ENCODE data around the gene MCRIP2. TPM values are rescaled to one million over a fixed set of nuclear protein-coding genes. Genes with fewer than 3 reads are reported as not detected.

Gene MCRIP2
- total and polyA plus RNA-seq, 2 of the 8 experiments (the other 6 are each of a cell fraction or from before 2014, with no cell fraction given), result 45.4 to 75.5 TPM

DNA sequence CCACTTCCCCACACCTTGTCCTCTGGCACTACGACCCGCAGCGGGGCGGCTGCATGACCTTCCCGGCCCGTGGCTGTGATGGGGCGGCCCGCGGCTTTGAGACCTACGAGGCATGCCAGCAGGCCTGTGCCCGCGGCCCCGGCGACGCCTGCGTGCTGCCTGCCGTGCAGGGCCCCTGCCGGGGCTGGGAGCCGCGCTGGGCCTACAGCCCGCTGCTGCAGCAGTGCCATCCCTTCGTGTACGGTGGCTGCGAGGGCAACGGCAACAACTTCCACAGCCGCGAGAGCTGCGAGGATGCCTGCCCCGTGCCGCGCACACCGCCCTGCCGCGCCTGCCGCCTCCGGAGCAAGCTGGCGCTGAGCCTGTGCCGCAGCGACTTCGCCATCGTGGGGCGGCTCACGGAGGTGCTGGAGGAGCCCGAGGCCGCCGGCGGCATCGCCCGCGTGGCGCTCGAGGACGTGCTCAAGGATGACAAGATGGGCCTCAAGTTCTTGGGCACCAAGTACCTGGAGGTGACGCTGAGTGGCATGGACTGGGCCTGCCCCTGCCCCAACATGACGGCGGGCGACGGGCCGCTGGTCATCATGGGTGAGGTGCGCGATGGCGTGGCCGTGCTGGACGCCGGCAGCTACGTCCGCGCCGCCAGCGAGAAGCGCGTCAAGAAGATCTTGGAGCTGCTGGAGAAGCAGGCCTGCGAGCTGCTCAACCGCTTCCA, 8.1 kb upstream of the MCRIP2 start:
- Histone ChIP-seq H3K14ac (ENCODE audit: insufficient read length) (no peak overlapping the region), H3K9ac (replicated peaks in 1 of 4; ENCODE audit: extremely low read depth in 1 of 4, low read depth in 3 of 4, low read length in 3 of 4) (no peak overlapping the region), H3K23me2 (ENCODE audit: low read depth, low read length) (peaks cover 8% of the 10 kb centered on the region; the same call in 1 of the 2 replicates), H3K79me2 (ENCODE audit: control insufficient read depth in 1 of 2, insufficient read depth in 2 of 2, low read length in 2 of 2) (peaks cover 0 to 6% of the 10 kb centered on the region in 2 experiments; a peak in 1 of 4 replicates), H3K27me3 (replicated peaks in 1 of 4; ENCODE audit: control insufficient read depth in 3 of 4, extremely low read depth in 1 of 4, insufficient read depth in 3 of 4, low read length in 3 of 4) (no peaks in the 10 kb centered on the region), H3K79me1 (ENCODE audit: low read depth, low read length) (no peaks in the 10 kb centered on the region), H3K18ac (ENCODE audit: extremely low read depth, low read length) (no peak overlapping the region), H2AK5ac (ENCODE audit: low read depth, low read length) (no peak overlapping the region), H3K27ac (ENCODE audit: low read depth, low read length) (no peak overlapping the region), H4K20me1 (replicated peaks in 1 of 2; ENCODE audit: control insufficient read depth in 1 of 2, insufficient read depth in 2 of 2, low read length in 2 of 2) (peaks cover 3 to 10% of the 10 kb centered on the region in 2 experiments), H2BK20ac (ENCODE audit: low read length) (no peak overlapping the region), H2BK120ac (replicated peaks; ENCODE audit: low read depth, low read length) (no peak overlapping the region), H3K56ac (replicated peaks; ENCODE audit: insufficient read length, low read depth, low read length) (no peak overlapping the region), H2AFZ (ENCODE audit: low read length) (no peak overlapping the region), H4K8ac (ENCODE audit: extremely low read depth, insufficient read depth, low read length) (no peak overlapping the region; the same call in 1 of the 2 replicates), H3K23ac (ENCODE audit: insufficient read length) (no peak overlapping the region), H2BK15ac (ENCODE audit: low read length) (no peak overlapping the region), H3K9me3 (ENCODE audit: insufficient read depth in 2 of 2, low read depth in 1 of 2, low read length in 1 of 2) (no peaks in the 10 kb centered on the region), H3K4me1 (replicated peaks in 1 of 4; ENCODE audit: control insufficient read depth in 3 of 4, insufficient read depth in 4 of 4, low read length in 3 of 4) (peaks cover 0 to 40% (median 31%) of the 10 kb centered on the region in 4 experiments; a peak in 6 of 7 replicates), H2BK12ac (ENCODE audit: low read depth, low read length) (no peak overlapping the region), H2BK5ac (ENCODE audit: low read depth, low read length) (no peak overlapping the region), H3K36me3 (ENCODE audit: control insufficient read depth in 2 of 4, insufficient read depth in 4 of 4, low read length in 3 of 4) (peaks cover 0 to 21% (median 3%) of the 10 kb centered on the region in 4 experiments; a peak in 4 of 8 replicates), H3K4me3 (ENCODE audit: extremely low read depth in 1 of 4, insufficient read depth in 2 of 4, low read depth in 3 of 4, low read length in 4 of 4) (no peak overlapping the region), H3K4ac (replicated peaks; ENCODE audit: insufficient read length, low read depth, low read length) (no peak overlapping the region), H3K4me2 (ENCODE audit: insufficient read depth in 1 of 2, low read depth in 2 of 2, low read length in 2 of 2) (no peak overlapping the region), H4K5ac (ENCODE audit: insufficient read length, low read depth, low read length) (no peak overlapping the region), H4K91ac (replicated peaks; ENCODE audit: insufficient read length, low read length) (no peak overlapping the region)
- DNase-seq (ENCODE audit: low read depth in 1 of 2, low spot score in 2 of 2), result no peak
- ChIA-PET POLR2A (ENCODE audit: partially characterized antibody) (interaction anchor here (0.7 to 2.2 kb wide), 6 partner anchors 12 to 263 kb away, joined by 3 to 5 read pairs (median 4); partner anchors contain the start of gene MRPL28), CTCF (ENCODE audit: partially characterized antibody) (interaction anchor here (0.6 to 1.3 kb wide), 3 partner anchors 15 to 66 kb away, joined by 3 read pairs; partner anchors contain the start of gene NHLRC4)
- FAIRE-seq, result no peak
- 97% methylated on average over 69 of the region's 74 CpGs; no CpG with 5 or more reads in 1 of the 2 experiments for WGBS, 2 experiments (ENCODE audit: extremely low coverage in 1 of 2, insufficient coverage in 1 of 2, insufficient read length in 1 of 2, insufficient replicate concordance in 2 of 2, low coverage in 1 of 2, low lambda C conversion rate in 2 of 2, missing lambda C conversion rate in 1 of 2)
- TF ChIP-seq GABPA (IDR thresholded peaks at IDR 0.05; ENCODE audit: borderline replicate concordance, insufficient read depth, low read length) (0 out of 2 replicates have a peak, but pooled peaks have one; percentile 13), ATF2 (IDR thresholded peaks at IDR 0.05; ENCODE audit: low read length) (no peak)

Data from H1 (cell line).